ENCODE results near the gene HLA-DOA. TPM values are rescaled to one million over a fixed set of nuclear protein-coding genes. Genes with fewer than 3 reads are reported as not detected.

Gene HLA-DOA
- total and polyA plus RNA-seq, 10 of the 15 experiments (the other 5 are each of a cell fraction or from before 2014, with no cell fraction given), result 8.8 to 108 (median 58.3) TPM

- CTCF ChIA-PET, result interaction anchor here (1.0 to 10.4 kb wide), 5 partner anchors 9 to 57 kb away, joined by 3 to 165 read pairs (median 7); partner anchors contain the start of genes HLA-DOA, HLA-DPA1 and HLA-DPB1
- no peaks in the 10 kb centered on the region for H3K27me3 ChIP-seq (replicated peaks in 1 of 2; ENCODE audit: control insufficient read depth in 2 of 2, insufficient read depth in 2 of 2, low read length in 1 of 2)
- POLR2A ChIA-PET, result interaction anchor here (0.9 to 10.2 kb wide), 4 partner anchors 16 to 90 kb away, joined by 3 to 330 read pairs (median 14); partner anchors contain the start of genes HLA-DPA1 and HLA-DPB1
- H2AFZ ChIP-seq (ENCODE audit: control insufficient read depth, low read depth, low read length), result no peak overlapping the region
- intact Hi-C loops (cut with micrococcal nuclease; ENCODE audit: unreplicated experiment) (no loop called here), in situ Hi-C loops (cut with MboI) (no loop called here)
- H3K79me2 ChIP-seq (ENCODE audit: control insufficient read depth, insufficient read depth, low read length), result no peaks in the 10 kb centered on the region
- H4K20me1 ChIP-seq (ENCODE audit: control insufficient read depth, insufficient read depth), result no peaks in the 10 kb centered on the region
- ATAC-seq, result no peak
- DNase-seq (ENCODE audit: low read depth, low spot score), result no peak
- no peak overlapping the region for H3K27ac ChIP-seq (ENCODE audit: control insufficient read depth, insufficient read depth)
- SMC1A ChIA-PET (ENCODE audit: uncharacterized antibody, unreplicated experiment), result interaction anchor here (1.0 to 10.7 kb wide), 4 partner anchors 7 to 125 kb away, joined by 3 to 176 read pairs (median 80); partner anchors contain the start of genes HLA-DPA1 and HLA-DPB1
- H3K4me1 ChIP-seq (ENCODE audit: control insufficient read depth, insufficient read depth, low read length), result peaks cover 30% of the 10 kb centered on the region
- no peaks in the 10 kb centered on the region for H3K36me3 ChIP-seq (ENCODE audit: control insufficient read depth in 2 of 2, insufficient read depth in 2 of 2, low read length in 1 of 2)
- peaks cover 3% of the 10 kb centered on the region for H3K9me3 ChIP-seq (replicated peaks; ENCODE audit: control insufficient read depth, insufficient read depth, low read length)
- BruUV-seq (replicated peaks), result no TSS peak
- no peak overlapping the region for H3K4me3 ChIP-seq
- no peak overlapping the region for H3K9ac ChIP-seq (ENCODE audit: control insufficient read depth, insufficient read depth, low read length)
- no peak for FAIRE-seq
- RAD21 ChIA-PET (ENCODE audit: unreplicated experiment), result interaction anchor here (1.2 to 10.1 kb wide), 3 partner anchors 8 to 49 kb away, joined by 3 to 172 read pairs (median 132); partner anchors contain the start of genes HLA-DPA1 and HLA-DPB1
- H3K4me2 ChIP-seq (ENCODE audit: control insufficient read depth, insufficient read depth), result no peak overlapping the region
- no peak for TF ChIP-seq MAX (IDR thresholded peaks at IDR 0.05; ENCODE audit: low read depth, low read length)
- TF ChIP-seq SIN3A (IDR thresholded peaks at IDR 0.05; ENCODE audit: low read depth, low read length), result no peak
- TF ChIP-seq TCF3 (IDR thresholded peaks at IDR 0.05; ENCODE audit: borderline replicate concordance, insufficient read depth, low read depth, low read length), result no peak
- TF ChIP-seq PML (IDR thresholded peaks at IDR 0.05; ENCODE audit: low read length), result no peak
- no peak for TF ChIP-seq NR2F1 (conservative IDR thresholded peaks at IDR 0.05)
- TF ChIP-seq BHLHE40 (IDR thresholded peaks at IDR 0.05; ENCODE audit: borderline replicate concordance in 1 of 2, low read depth in 2 of 2, low read length in 1 of 2), result no peak
These were observed 15.1 kb upstream of the HLA-DOA start for GRCh38 chr6:33024521-33024920.

GRCh38 chr6:33023536-33023935, 14.1 kb upstream of the HLA-DOA start:
- Histone ChIP-seq H2AFZ (ENCODE audit: control insufficient read depth, low read depth, low read length) (no peak overlapping the region), H3K79me2 (ENCODE audit: control insufficient read depth, insufficient read depth, low read length) (no peaks in the 10 kb centered on the region), H3K27me3 (replicated peaks in 1 of 2; ENCODE audit: control insufficient read depth in 2 of 2, insufficient read depth in 2 of 2, low read length in 1 of 2) (no peaks in the 10 kb centered on the region), H3K36me3 (ENCODE audit: control insufficient read depth in 2 of 2, insufficient read depth in 2 of 2, low read length in 1 of 2) (no peaks in the 10 kb centered on the region), H3K4me2 (ENCODE audit: control insufficient read depth, insufficient read depth) (no peak overlapping the region), H3K27ac (ENCODE audit: control insufficient read depth, insufficient read depth) (no peak overlapping the region), H3K4me1 (ENCODE audit: control insufficient read depth, insufficient read depth, low read length) (peaks cover 29% of the 10 kb centered on the region), H3K9ac (ENCODE audit: control insufficient read depth, insufficient read depth, low read length) (no peak overlapping the region), H3K9me3 (replicated peaks; ENCODE audit: control insufficient read depth, insufficient read depth, low read length) (peaks cover 3% of the 10 kb centered on the region), H3K4me3 (no peak overlapping the region), H4K20me1 (ENCODE audit: control insufficient read depth, insufficient read depth) (no peaks in the 10 kb centered on the region)
- in situ Hi-C loops (cut with MboI) (no loop called here), intact Hi-C loops (cut with micrococcal nuclease; ENCODE audit: unreplicated experiment) (no loop called here)
- no peak for TF ChIP-seq EP300 (IDR thresholded peaks at IDR 0.05; ENCODE audit: borderline replicate concordance in 1 of 2, control insufficient read depth in 1 of 2, low read depth in 2 of 2, low read length in 2 of 2)
- no peak for TF ChIP-seq RELA (IDR thresholded peaks at IDR 0.05; ENCODE audit: borderline replicate concordance, partially characterized antibody)
- TF ChIP-seq ZNF592 (IDR thresholded peaks at IDR 0.05), result no peak
- TF ChIP-seq POLR2AphosphoS5 (IDR thresholded peaks at IDR 0.05; ENCODE audit: low read length), result no peak
- ChIA-PET POLR2A (interaction anchor here (0.9 kb wide), 1 partner anchor 91 kb away, joined by 3 read pairs; no protein-coding TSS in a partner anchor), SMC1A (ENCODE audit: uncharacterized antibody, unreplicated experiment) (interaction anchor here (0.6 to 10.3 kb wide), 3 partner anchors 6 to 48 kb away, joined by 3 to 157 read pairs (median 5); no protein-coding TSS in a partner anchor), CTCF (no interaction called here), RAD21 (ENCODE audit: unreplicated experiment) (interaction anchor here (0.9 kb wide), 1 partner anchor 9 kb away, joined by 4 read pairs; no protein-coding TSS in a partner anchor)
- DNase-seq (ENCODE audit: low read depth, low spot score), result no peak
- WGBS (ENCODE audit: insufficient coverage, insufficient replicate concordance, low lambda C conversion rate, missing lambda C conversion rate), result 65% methylated on average over 3 of the region's 3 CpGs
- no peak for ATAC-seq
- BruUV-seq (replicated peaks), result no TSS peak
- no peak for FAIRE-seq
